HCT116 (cell line): ENCODE results near the gene ITGBL1.

Experiments used
- CTCF ChIP-seq, 3 experiments: fragments of 200-600 bp in 1 of 3; sonication (generic) in 1 of 3; IDR thresholded peaks in 2 of 3; conservative IDR thresholded peaks in 1 of 3; 2 replicates each; pipeline ENCODE4 v1.5.1; 2012 to 2017; ENCODE audit warnings: low read depth in 2 of 3, low read length in 2 of 3, antibody characterized with exemption in 1 of 3, borderline replicate concordance in 1 of 3, control low read depth in 1 of 3, mild to moderate bottlenecking in 1 of 3, mixed read lengths in 1 of 3, mixed run types in 1 of 3, moderate library complexity in 1 of 3; ENCODE audit not compliant: insufficient read depth in 1 of 3
- EZH2 ChIP-seq: fragments of 200-600 bp; sonication (generic); IDR thresholded peaks from 2 replicates; pipeline ENCODE4 v1.6.1; 2017; ENCODE audit warnings: antibody characterized with exemption, mixed run types
- JUND ChIP-seq: IDR thresholded peaks from 2 replicates; pipeline ENCODE4 v1.6.1; 2012
- POLR2A ChIP-seq: IDR thresholded peaks from 2 replicates; pipeline ENCODE4 v1.7.0; 2011; ENCODE audit warnings: borderline replicate concordance; ENCODE audit not compliant: insufficient read depth, insufficient read length; ENCODE audit errors: extremely low read depth

- TF ChIP-seq CTCF (IDR thresholded peaks at IDR 0.05 in 2 of 3, conservative IDR thresholded peaks at IDR 0.05 in 1 of 3; ENCODE audit: borderline replicate concordance in 1 of 3, insufficient read depth in 1 of 3, low read depth in 2 of 3, low read length in 2 of 3) (no peak), POLR2A (no peak), EZH2 (no peak), JUND (no peak)
Measured at GRCh38 chr13:101511161-101511560, 58.7 kb downstream of the ITGBL1 start.
